GM15510 (cell line): ENCODE results near the gene TLK2.

Experiments used
- POLR2A ChIP-seq: IDR thresholded peaks from 3 replicates; pipeline ENCODE4 v1.6.1; 2011; ENCODE audit warnings: borderline replicate concordance; ENCODE audit not compliant: insufficient read length; ENCODE audit errors: extremely low read depth

TLK2 gene

GRCh38 chr17:62618647-62619416, 140.2 kb downstream of the TLK2 start:
- TF ChIP-seq POLR2A, result no peak

- no peak for TF ChIP-seq POLR2A
Observed at GRCh38 chr17:62619417-62620155, 141.0 kb downstream of the TLK2 start.

GRCh38 chr17:62621223-62621622, 142.6 kb downstream of the TLK2 start:
- TF ChIP-seq POLR2A, result no peak

GRCh38 chr17:62625184-62625869, 146.7 kb downstream of the TLK2 start:
- no peak for TF ChIP-seq POLR2A

- TF ChIP-seq POLR2A, result no peak
Observed at GRCh38 chr17:62625870-62626200, 147.2 kb downstream of the TLK2 start.

- TF ChIP-seq POLR2A, result no peak
Observed at GRCh38 chr17:62626719-62627218, 148.1 kb downstream of the TLK2 start.

- no peak for TF ChIP-seq POLR2A
Observed at GRCh38 chr17:62627219-62627903, 148.7 kb downstream of the TLK2 start, which contains the start of gene MRC2. Gene MRC2, plus strand, starts transcription at chr17:62627670. Its CDS starts 133 bp downstream, at chr17:62627803.

- no peak for TF ChIP-seq POLR2A
Observed at GRCh38 chr17:62627904-62628633, 149.4 kb downstream of the TLK2 start.

- no peak for TF ChIP-seq POLR2A
Observed at GRCh38 chr17:62628831-62629555, 150.4 kb downstream of the TLK2 start.

- TF ChIP-seq POLR2A, result no peak
Observed at GRCh38 chr17:62629556-62630364, 151.1 kb downstream of the TLK2 start.

GRCh38 chr17:62630365-62631085, 151.9 kb downstream of the TLK2 start:
- TF ChIP-seq POLR2A, result no peak
